ENCODE measurements around the gene PKP4.

DNA sequence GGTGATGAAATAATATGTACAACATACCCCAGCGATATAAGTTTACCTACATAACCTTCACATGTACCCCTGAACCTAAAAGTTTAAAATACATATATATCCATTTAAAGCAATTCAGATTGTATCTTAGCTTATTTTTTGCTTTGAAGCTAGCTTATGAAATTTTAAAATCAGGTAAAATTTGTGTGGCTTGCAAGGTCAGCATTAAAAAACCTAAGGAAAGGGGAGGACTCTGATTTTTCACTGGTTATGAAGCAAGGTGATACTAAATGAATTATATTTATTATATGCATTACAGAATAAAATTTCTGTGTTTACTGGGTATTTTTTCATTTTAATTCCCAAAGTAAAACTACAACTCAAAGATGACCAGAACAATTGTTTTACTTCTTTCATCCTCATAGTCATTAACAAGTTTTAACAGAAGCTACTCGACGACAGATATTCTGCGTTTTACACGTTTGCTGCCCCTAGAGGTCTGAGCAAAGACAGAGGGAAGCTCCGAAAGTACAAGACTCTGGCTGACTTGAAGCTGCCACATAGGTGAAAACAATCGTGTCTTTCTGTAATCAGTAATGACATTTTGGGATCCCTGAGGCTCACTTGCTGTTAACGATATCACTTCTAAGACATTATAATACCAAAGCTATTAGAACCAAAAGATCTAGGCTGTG, 17.1 kb downstream of the PKP4 start:
- TF ChIP-seq, protein P1, sequence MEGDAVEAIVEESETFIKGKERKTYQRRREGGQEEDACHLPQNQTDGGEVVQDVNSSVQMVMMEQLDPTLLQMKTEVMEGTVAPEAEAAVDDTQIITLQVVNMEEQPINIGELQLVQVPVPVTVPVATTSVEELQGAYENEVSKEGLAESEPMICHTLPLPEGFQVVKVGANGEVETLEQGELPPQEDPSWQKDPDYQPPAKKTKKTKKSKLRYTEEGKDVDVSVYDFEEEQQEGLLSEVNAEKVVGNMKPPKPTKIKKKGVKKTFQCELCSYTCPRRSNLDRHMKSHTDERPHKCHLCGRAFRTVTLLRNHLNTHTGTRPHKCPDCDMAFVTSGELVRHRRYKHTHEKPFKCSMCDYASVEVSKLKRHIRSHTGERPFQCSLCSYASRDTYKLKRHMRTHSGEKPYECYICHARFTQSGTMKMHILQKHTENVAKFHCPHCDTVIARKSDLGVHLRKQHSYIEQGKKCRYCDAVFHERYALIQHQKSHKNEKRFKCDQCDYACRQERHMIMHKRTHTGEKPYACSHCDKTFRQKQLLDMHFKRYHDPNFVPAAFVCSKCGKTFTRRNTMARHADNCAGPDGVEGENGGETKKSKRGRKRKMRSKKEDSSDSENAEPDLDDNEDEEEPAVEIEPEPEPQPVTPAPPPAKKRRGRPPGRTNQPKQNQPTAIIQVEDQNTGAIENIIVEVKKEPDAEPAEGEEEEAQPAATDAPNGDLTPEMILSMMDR (IDR thresholded peaks at IDR 0.05): no peak
- TF ChIP-seq POLR2AphosphoS5 (IDR thresholded peaks at IDR 0.05): no peak
